HepG2 (cell line): ENCODE results near the gene PLEKHA6. TPM values are rescaled to one million over a fixed set of nuclear protein-coding genes. Genes with fewer than 3 reads are reported as not detected.

Experiments used
- ATAC-seq: fragments of 200-7000 bp; cut with Tn5 transposase; 3 replicates; pipeline ENCODE4 v1.9.1; 2020; ENCODE audit warnings: mild to moderate bottlenecking, moderate library complexity
- BruUV-seq: library from RNA; stranded (reverse); fragments of 400-500 nt; replicated peaks from 2 replicates; lab custom pipeline; 2021; lab: Mats Ljungman, UMichigan
- CTCF ChIA-PET: fragments of 300-600 bp; formaldehyde crosslinking; extraction: SDS; loops from one replicate; lab custom pipeline; 2021; ENCODE audit warnings: low total read pairs, inconsistent platforms, low intra/inter-chr PET ratio; lab: Yijun Ruan, JAX
- POLR2A ChIA-PET: fragments of 350-600 bp; sonication (Branson Sonifier 250); formaldehyde crosslinking; loops from one replicate; lab custom pipeline; 2020; ENCODE audit warnings: antibody characterized with exemption, inconsistent platforms; lab: Yijun Ruan, JAX
- DNase-seq: peaks from one replicate; pipeline ENCODE4 v3.0.0-alpha.2; 2015; ENCODE audit warnings: low spot score
- FAIRE-seq: peaks from 3 replicates; lab custom pipeline; 2011; peaks lifted over from hg19 to GRCh38; lab: Jason Lieb, UNC
- H2AFZ ChIP-seq: one replicate; pipeline ENCODE4 v1.6.1; 2011; ENCODE audit warnings: low read length, inconsistent platforms
- H3K27ac ChIP-seq: fragments of 300-600 bp; 3 replicates; pipeline ENCODE4 v1.8.0; 2011; ENCODE audit warnings: mixed run types, mild to moderate bottlenecking, mixed read lengths, low read length, inconsistent platforms; ENCODE audit not compliant: insufficient read depth; ENCODE audit errors: extremely low read length
- H3K27me3 ChIP-seq, 2 experiments: fragments of 200-600 bp in 1 of 2; 2 replicates in 1 of 2; 3 replicates in 1 of 2; pipeline versions ENCODE4 v1.6.0 to v1.8.0; 2011; ENCODE audit warnings: low read length in 2 of 2, mild to moderate bottlenecking in 2 of 2, moderate library complexity in 2 of 2, inconsistent platforms in 1 of 2; ENCODE audit not compliant: insufficient read depth in 2 of 2, control insufficient read depth in 1 of 2
- H3K36me3 ChIP-seq, 2 experiments: fragments of 200-600 bp in 1 of 2; replicated peaks in 1 of 2; 2 replicates in 1 of 2; 3 replicates in 1 of 2; pipeline versions ENCODE4 v1.5.1 to v1.8.0; 2011; ENCODE audit warnings: low read length in 2 of 2, inconsistent platforms in 1 of 2; ENCODE audit not compliant: insufficient read depth in 2 of 2, control insufficient read depth in 1 of 2
- H3K4me1 ChIP-seq: 2 replicates; pipeline ENCODE4 v1.5.1; 2012; ENCODE audit warnings: low read length, inconsistent platforms; ENCODE audit not compliant: insufficient read depth
- H3K4me2 ChIP-seq: 2 replicates; pipeline ENCODE4 v1.6.0; 2011; ENCODE audit warnings: low read depth, low read length, inconsistent platforms
- H3K4me3 ChIP-seq, 3 experiments: fragments of 200-600 bp in 1 of 3; sonication (generic), shearing (Covaris generic) in 1 of 3; replicated peaks in 1 of 3; 2 replicates each; pipeline ENCODE4 v1.5.1; 2011 to 2016; ENCODE audit warnings: low read length in 3 of 3, inconsistent platforms in 2 of 3, low read depth in 2 of 3, mild to moderate bottlenecking in 2 of 3, control low read depth in 1 of 3, mixed read lengths in 1 of 3; ENCODE audit not compliant: insufficient read depth in 1 of 3
- H3K79me2 ChIP-seq: one replicate; pipeline ENCODE4 v1.6.1; 2011; ENCODE audit warnings: low read length, inconsistent platforms; ENCODE audit not compliant: insufficient read depth
- H3K9ac ChIP-seq: 2 replicates; pipeline ENCODE4 v1.6.0; 2011; ENCODE audit warnings: mild to moderate bottlenecking, low read depth, low read length, inconsistent platforms; ENCODE audit not compliant: insufficient read depth
- H3K9me3 ChIP-seq: 2 replicates; pipeline ENCODE4 v1.5.1; 2012; ENCODE audit warnings: mild to moderate bottlenecking, low read length
- H4K20me1 ChIP-seq: 2 replicates; pipeline ENCODE4 v1.6.0; 2011; ENCODE audit warnings: inconsistent platforms, mild to moderate bottlenecking, low read length, moderate library complexity; ENCODE audit not compliant: insufficient read depth
- ERF ChIP-seq: IDR thresholded peaks from 2 replicates; pipeline ENCODE4 v1.6.1; 2018; ENCODE audit warnings: missing biosample characterization, missing genetic modification reagents
- GFI1 ChIP-seq: sonication (generic); formaldehyde crosslinking; IDR thresholded peaks from 2 replicates; pipeline ENCODE4 v1.5.0; 2020; ENCODE audit warnings: missing genetic modification reagents, mild to moderate bottlenecking, borderline replicate concordance
- GMEB2 ChIP-seq: IDR thresholded peaks from 2 replicates; pipeline ENCODE4 v1.6.1; 2016; ENCODE audit warnings: missing biosample characterization, missing genetic modification reagents, low read depth
- ISX ChIP-seq: sonication (generic); formaldehyde crosslinking; conservative IDR thresholded peaks from 2 replicates; pipeline ENCODE4 v1.5.0; 2020; ENCODE audit warnings: missing genetic modification reagents
- NR1H2 ChIP-seq: sonication (generic); formaldehyde crosslinking; IDR thresholded peaks from 2 replicates; pipeline ENCODE4 v1.8.1; 2022; ENCODE audit warnings: low read depth, missing genetic modification reagents, borderline replicate concordance
- PBX3 ChIP-seq: sonication (generic); formaldehyde crosslinking; IDR thresholded peaks from 2 replicates; pipeline ENCODE4 v1.8.1; 2023; ENCODE audit warnings: missing genetic modification reagents, inconsistent platforms, borderline replicate concordance
- SP4 ChIP-seq: sonication (generic); formaldehyde crosslinking; IDR thresholded peaks from 2 replicates; pipeline ENCODE4 v1.8.1; 2023; ENCODE audit warnings: mild to moderate bottlenecking, missing genetic modification reagents
- TARDBP ChIP-seq: sonication (generic); formaldehyde crosslinking; IDR thresholded peaks from 2 replicates; pipeline ENCODE4 v1.8.0; 2022; ENCODE audit warnings: mild to moderate bottlenecking, missing genetic modification reagents
- ZNF143 ChIP-seq: sonication (generic); formaldehyde crosslinking; IDR thresholded peaks from 2 replicates; pipeline ENCODE4 v1.4.0; 2020; ENCODE audit warnings: missing genetic modification reagents
- ZNF772 ChIP-seq: sonication (generic); formaldehyde crosslinking; IDR thresholded peaks from 2 replicates; pipeline ENCODE4 v1.5.0; 2020; ENCODE audit warnings: mild to moderate bottlenecking, missing genetic modification reagents
- ZSCAN25 ChIP-seq: sonication (generic); formaldehyde crosslinking; IDR thresholded peaks from 2 replicates; pipeline ENCODE4 v1.8.0; 2022; ENCODE audit warnings: mild to moderate bottlenecking, missing genetic modification reagents
- WGBS: methylation state at CpG from one replicate; pipeline ENCODE4 v1.1.6; 2017; ENCODE audit warnings: low lambda C conversion rate; 5-methylcytosine and 5-hydroxymethylcytosine counted together
- in situ Hi-C: cut with HindIII; loops from 2 replicates; pipeline ENCODE4 v1.10.0; 2017; ENCODE audit warnings: low pct_unique_long_range_greater_than_20kb; ENCODE audit not compliant: extremely low pct_ligation_motif_present
- intact Hi-C: fragments of 100-400 bp; cut with micrococcal nuclease; formaldehyde crosslinking; loops from one replicate; pipeline ENCODE4 v1.10.0; 2022; ENCODE audit not compliant: unreplicated experiment
- polyA plus RNA-seq, 8 experiments: library from polyadenylated mRNA; depleted of rRNA in 3 of 8; stranded (reverse) in 7 of 8; unstranded in 1 of 8; fragments of >200 nt; fragmentation: Illumina TruSeq in 4 of 8; extraction: Trizol in 4 of 8; gene quantifications; 2 replicates each; pipeline versions ENCODE4 v1.2.1 to v1.2.3, GENCODE V29; 2011 to 2016; ENCODE audit warnings: low read depth in 4 of 8, missing spikeins in 1 of 8, mixed read lengths in 1 of 8; ENCODE audit not compliant: insufficient read depth in 1 of 8
- total RNA-seq, 5 experiments: library from RNA; depleted of rRNA; stranded (reverse); fragments of >200 nt; fragmentation: Illumina TruSeq; extraction: Trizol; gene quantifications; 2 replicates each; pipeline ENCODE4 v1.2.3, GENCODE V29; 2016; ENCODE audit warnings: low read depth in 1 of 5

The PLEKHA6 gene
- total and polyA plus RNA-seq, 2 of the 13 experiments (the other 11 are each of a cell fraction or from before 2014, with no cell fraction given), result 5.3 to 11.4 TPM

- in situ Hi-C loops (no loop called here), intact Hi-C loops (no loop called here)
- no peak overlapping the region for H3K9ac ChIP-seq
- 100% methylated on average over 1 of the region's 1 CpG for WGBS
- ATAC-seq, result no peak
- no peak overlapping the region for H2AFZ ChIP-seq
- no peaks in the 10 kb centered on the region for H3K79me2 ChIP-seq
- H3K4me3 ChIP-seq, result no peak overlapping the region
- no peak for DNase-seq
- no peak overlapping the region for H3K27ac ChIP-seq
- BruUV-seq, result no TSS peak
- peaks cover 6 to 45% of the 10 kb centered on the region in 2 experiments; a peak in 4 of 5 replicates for H3K36me3 ChIP-seq
- POLR2A ChIA-PET, result no interaction called here
- TF ChIP-seq GFI1 (CRISPR knock-in tag) (no peak), SP4 (CRISPR knock-in tag) (no peak), ZNF772 (CRISPR knock-in tag) (no peak), ISX (CRISPR knock-in tag) (no peak), NR1H2 (CRISPR knock-in tag) (no peak), GMEB2 (CRISPR knock-in tag) (no peak), ZSCAN25 (no peak), ERF (CRISPR knock-in tag) (no peak), PBX3 (CRISPR knock-in tag) (no peak), TARDBP (CRISPR knock-in tag) (no peak), ZNF143 (CRISPR knock-in tag) (no peak)
- H3K4me1 ChIP-seq, result peaks cover 8% of the 10 kb centered on the region
- no peaks in the 10 kb centered on the region for H4K20me1 ChIP-seq
- CTCF ChIA-PET, result no interaction called here
- H3K9me3 ChIP-seq, result no peaks in the 10 kb centered on the region
- H3K27me3 ChIP-seq, result no peaks in the 10 kb centered on the region
- FAIRE-seq, result no peak
- no peak overlapping the region for H3K4me2 ChIP-seq
Observed at GRCh38 chr1:204272505-204272904, 87.2 kb downstream of the PLEKHA6 start.
